Renal pelvis (tissue), 12 donors: ENCODE measurements around the gene XRCC1. TPM values are rescaled to one million over a fixed set of nuclear protein-coding genes. Genes with fewer than 3 reads are reported as not detected.

ENCODE experiments used
- DNase-seq: peaks from one replicate; pipeline ENCODE4 v3.0.0-alpha.2; 2013
- long read RNA-seq, 16 experiments: transcript quantifications; one replicate each; lab custom pipeline, GENCODE V29; 2026
- polyA plus RNA-seq, 3 donors: library from polyadenylated mRNA; unstranded; fragments of 120-200 nt; gene quantifications; one replicate each; pipeline ENCODE4 v1.2.1, GENCODE V29; 2013; ENCODE audit not compliant: insufficient read length in 3 of 3

Gene XRCC1, protein sequence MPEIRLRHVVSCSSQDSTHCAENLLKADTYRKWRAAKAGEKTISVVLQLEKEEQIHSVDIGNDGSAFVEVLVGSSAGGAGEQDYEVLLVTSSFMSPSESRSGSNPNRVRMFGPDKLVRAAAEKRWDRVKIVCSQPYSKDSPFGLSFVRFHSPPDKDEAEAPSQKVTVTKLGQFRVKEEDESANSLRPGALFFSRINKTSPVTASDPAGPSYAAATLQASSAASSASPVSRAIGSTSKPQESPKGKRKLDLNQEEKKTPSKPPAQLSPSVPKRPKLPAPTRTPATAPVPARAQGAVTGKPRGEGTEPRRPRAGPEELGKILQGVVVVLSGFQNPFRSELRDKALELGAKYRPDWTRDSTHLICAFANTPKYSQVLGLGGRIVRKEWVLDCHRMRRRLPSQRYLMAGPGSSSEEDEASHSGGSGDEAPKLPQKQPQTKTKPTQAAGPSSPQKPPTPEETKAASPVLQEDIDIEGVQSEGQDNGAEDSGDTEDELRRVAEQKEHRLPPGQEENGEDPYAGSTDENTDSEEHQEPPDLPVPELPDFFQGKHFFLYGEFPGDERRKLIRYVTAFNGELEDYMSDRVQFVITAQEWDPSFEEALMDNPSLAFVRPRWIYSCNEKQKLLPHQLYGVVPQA
- 10 to 100 TPM; 59.8 to 78.8 (median 71.2) TPM for polyA plus RNA-seq
- long read RNA-seq, donor 1, transcript XRCC1-201 (17 exons, 2,802 nt) = major isoform, 6 of 6 reads
- long read RNA-seq, donor 1, partial matches to known transcripts = 0 of 6 reads
- long read RNA-seq, donor 1, other reads (novel, unspliced or antisense) = 0 of 6 reads
- long read RNA-seq, donor 2, transcript XRCC1-201 (17 exons, 2,802 nt) = major isoform, 12 of 19 reads
- long read RNA-seq, donor 2, partial matches to known transcripts = 5 of 19 reads
- long read RNA-seq, donor 2, other reads (novel, unspliced or antisense) = 0 of 19 reads
- long read RNA-seq, donor 3, partial matches to known transcripts = 19 of 32 reads
- long read RNA-seq, donor 3, other reads (novel, unspliced or antisense) = 10 of 32 reads
- long read RNA-seq, donor 4, transcript XRCC1-201 (17 exons, 2,802 nt) = major isoform, 10 of 10 reads
- long read RNA-seq, donor 4, partial matches to known transcripts = 0 of 10 reads
- long read RNA-seq, donor 4, other reads (novel, unspliced or antisense) = 0 of 10 reads
- long read RNA-seq, donor 5, partial matches to known transcripts = 5 of 5 reads
- long read RNA-seq, donor 5, other reads (novel, unspliced or antisense) = 0 of 5 reads
- long read RNA-seq, donor 6, transcript XRCC1-201 (17 exons, 2,802 nt) = major isoform, 5 of 5 reads
- long read RNA-seq, donor 6, partial matches to known transcripts = 0 of 5 reads
- long read RNA-seq, donor 6, other reads (novel, unspliced or antisense) = 0 of 5 reads
- long read RNA-seq, donor 7, partial matches to known transcripts = 6 of 9 reads
- long read RNA-seq, donor 7, other reads (novel, unspliced or antisense) = 0 of 9 reads
- long read RNA-seq, donor 8, partial matches to known transcripts = 0 of 2 reads
- long read RNA-seq, donor 8, other reads (novel, unspliced or antisense) = 0 of 2 reads
- long read RNA-seq, donor 9, partial matches to known transcripts = 7 of 11 reads
- long read RNA-seq, donor 9, other reads (novel, unspliced or antisense) = 0 of 11 reads
- long read RNA-seq, donor 10, transcript XRCC1-201 (17 exons, 2,802 nt) = major isoform, 6 of 12 reads
- long read RNA-seq, donor 10, partial matches to known transcripts = 5 of 12 reads
- long read RNA-seq, donor 10, other reads (novel, unspliced or antisense) = 0 of 12 reads
- long read RNA-seq, donor 11, partial matches to known transcripts = 5 of 8 reads
- long read RNA-seq, donor 11, other reads (novel, unspliced or antisense) = 0 of 8 reads
- long read RNA-seq, donor 12, transcript XRCC1-201 (17 exons, 2,802 nt) = major isoform, 9 of 20 reads
- long read RNA-seq, donor 12, partial matches to known transcripts = 11 of 20 reads
- long read RNA-seq, donor 12, other reads (novel, unspliced or antisense) = 0 of 20 reads
- long read RNA-seq, donor 13, partial matches to known transcripts = 8 of 11 reads
- long read RNA-seq, donor 13, other reads (novel, unspliced or antisense) = 0 of 11 reads
- long read RNA-seq, donor 14 = 0 reads
- long read RNA-seq, donor 15, transcript XRCC1-201 (17 exons, 2,802 nt) = major isoform, 17 of 91 reads
- long read RNA-seq, donor 15, partial matches to known transcripts = 48 of 91 reads
- long read RNA-seq, donor 15, other reads (novel, unspliced or antisense) = 26 of 91 reads
- long read RNA-seq, donor 16, partial matches to known transcripts = 0 of 4 reads
- long read RNA-seq, donor 16, other reads (novel, unspliced or antisense) = 0 of 4 reads

DNA sequence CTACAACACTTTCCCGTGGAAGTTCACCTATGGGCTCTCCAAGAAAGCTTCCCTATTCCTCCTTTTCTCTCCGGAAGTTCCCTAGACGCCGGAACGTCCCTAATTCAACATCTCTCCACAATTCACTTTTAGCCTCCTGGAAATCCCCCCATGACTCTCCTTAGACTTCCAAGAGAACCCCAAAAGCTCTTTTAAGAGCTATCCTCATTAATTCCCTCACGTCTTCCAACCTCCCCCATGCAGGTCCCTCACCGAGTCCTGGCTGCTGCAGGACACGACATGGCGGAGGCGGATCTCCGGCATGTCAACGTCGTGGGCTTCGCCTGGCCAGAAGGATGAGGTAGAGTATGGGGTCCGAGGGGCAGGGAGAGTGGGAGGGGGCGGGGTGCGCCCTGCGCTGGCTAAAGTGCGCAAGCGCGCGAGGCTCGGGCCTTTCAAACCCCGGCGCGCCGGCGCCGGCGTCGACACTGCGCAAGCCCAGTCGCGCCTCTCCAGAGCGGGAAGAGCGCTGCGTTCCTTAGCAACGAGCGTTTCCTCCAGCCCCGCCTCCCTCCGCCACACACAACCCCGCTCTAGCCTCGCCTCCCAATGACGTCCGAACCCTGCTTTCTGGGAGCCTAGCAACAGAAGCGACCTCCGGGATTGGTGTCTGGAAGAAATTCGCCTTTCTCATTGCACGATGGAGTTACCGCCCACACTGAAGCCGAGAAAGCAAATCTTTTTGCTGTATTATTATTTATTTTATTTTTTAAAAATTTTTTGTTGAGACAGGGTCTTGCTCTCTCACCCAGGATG lies at the start of gene XRCC1, which contains the start of gene PINLYP:
XRCC1 (minus strand) TSS at position 372 of the 795 bp plus-strand sequence; CDS start at position 303, 69 bp downstream.
PINLYP (plus strand) TSS at position 646 of the 795 bp plus-strand sequence. CDS start 1,391 bp downstream, outside the sequence.
- peak; percentile 99 for DNase-seq

- no peak for DNase-seq
Measured at GRCh38 chr19:43624933-43625332, 49.6 kb upstream of the XRCC1 start.

DNA sequence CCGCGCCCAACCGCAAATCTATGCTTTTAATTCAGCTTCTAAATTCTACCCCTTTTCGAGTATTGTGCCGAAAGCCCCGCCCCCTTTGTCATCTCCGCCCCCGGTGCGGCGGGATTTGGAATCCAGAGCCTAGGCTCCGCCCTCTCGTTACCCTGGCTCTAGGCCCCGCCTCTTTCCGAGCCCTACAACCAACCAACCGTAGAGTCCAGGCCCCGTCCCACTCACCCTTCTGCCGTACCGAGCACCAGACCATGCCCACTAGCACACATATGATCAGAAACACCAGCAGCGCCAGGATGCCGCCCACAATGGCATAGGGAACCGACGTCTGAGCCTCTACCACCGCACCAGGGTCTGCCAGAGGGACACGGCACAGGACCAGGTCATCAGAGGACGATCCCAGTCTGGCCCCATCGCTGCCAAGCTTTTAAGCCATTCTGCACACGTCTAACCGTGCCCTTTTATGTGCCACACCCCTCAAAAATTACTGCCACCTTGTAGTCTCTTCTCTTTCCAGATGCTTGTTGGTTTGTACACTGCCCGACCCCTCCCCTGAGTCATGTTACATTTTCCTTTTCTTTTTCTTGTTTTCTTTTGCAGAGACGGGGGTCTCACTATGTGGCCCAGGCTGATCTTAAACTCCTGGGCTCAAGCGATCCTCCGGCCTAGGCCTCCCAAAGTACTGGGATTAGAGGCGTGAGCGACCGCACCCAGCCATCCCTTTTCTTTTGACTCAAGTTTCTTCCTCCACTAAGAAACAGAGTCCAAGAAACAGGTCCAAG lies 48.8 kb upstream of the XRCC1 start:
- no peak for DNase-seq

DNA sequence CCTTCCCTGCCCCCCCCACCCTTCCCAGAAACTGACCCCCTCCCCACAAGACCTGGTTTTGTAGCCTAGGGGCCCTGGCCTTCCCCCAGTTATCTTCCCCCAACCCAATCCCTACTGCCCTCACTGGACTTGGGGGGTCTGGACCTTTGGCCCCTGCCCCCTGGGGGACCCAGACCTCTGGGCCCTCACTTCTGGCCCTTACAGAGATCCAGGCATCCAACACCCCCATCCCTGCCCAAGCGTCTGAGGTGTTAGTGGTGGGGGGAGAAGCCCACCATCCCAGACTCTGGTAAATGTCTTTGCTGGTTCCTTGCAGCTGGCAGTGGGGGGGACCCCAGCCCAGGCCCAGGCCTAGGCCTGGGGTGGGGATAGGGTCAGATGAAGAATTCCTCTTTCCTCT lies 47.6 kb upstream of the XRCC1 start:
- DNase-seq = no peak

DNA sequence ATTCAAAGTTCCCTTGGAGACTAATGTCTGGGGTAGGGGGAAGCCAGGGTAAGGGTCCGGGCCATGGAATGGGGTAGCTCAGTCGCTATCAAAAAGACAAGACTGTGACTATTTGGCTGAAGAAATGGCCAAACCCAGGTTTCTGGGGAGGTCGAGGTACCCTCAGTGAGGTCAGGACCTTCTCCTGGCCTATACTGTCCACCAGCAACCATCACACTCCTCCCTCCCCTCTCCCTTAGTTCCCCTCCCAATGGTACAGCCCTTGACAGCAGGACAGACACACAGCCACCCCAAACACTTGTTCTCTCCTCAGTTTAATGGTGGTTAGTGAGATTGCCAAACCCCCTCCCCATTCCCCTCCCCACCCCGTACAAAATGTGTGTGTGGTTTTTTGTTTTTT lies 46.7 kb upstream of the XRCC1 start:
- DNase-seq = no peak

DNA sequence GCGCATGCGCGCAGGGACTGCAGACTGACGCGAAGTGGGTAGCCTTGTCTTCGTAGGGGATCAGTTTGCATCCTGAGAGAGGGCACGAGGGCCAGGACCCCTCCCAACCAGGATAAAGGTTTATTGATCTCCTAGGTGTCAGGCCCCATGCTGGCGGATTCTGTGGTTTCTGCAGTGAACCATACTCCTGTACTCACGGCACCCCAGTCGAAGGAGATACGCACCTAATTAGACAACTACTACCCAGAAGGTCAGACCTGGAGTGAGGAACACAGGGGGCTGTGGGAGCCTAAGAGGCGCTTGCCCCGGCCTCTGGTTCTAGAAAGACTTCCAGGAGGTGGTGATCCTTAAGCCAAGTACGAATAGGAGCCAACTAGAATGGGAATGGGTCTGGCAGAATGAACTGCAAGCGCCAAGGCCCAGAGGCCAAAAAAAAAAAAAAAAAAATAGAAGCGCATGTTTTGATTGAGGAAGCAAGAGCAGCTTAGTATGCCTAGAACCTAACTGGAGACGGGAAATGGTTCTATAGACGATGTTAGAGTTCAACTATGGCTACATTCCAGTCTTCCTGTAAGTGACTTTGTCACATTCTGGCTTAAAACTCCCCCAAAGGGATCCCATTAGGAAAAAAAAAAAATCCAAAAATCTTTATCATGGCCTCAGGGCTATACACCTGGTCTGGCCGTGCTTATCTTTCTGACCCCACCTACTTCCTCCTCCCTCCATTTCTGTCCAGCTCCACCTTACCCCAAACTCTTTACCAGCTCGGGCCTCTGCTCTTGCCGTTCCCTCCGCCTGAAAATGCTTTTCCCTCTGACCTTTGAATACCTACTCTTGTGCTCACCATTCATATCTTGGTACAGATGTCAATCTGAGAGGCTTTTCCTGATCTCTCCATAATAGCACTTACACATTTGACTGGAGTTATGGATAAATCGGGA lies 45.0 kb upstream of the XRCC1 start:
- DNase-seq = no peak

- DNase-seq = peak; percentile 91
Measured at GRCh38 chr19:43619262-43620060, 44.1 kb upstream of the XRCC1 start, which contains the start of gene ZNF428. ZNF428 (minus strand) TSS chr19:43619629; CDS start chr19:43614304, 5,325 bp downstream.

DNA sequence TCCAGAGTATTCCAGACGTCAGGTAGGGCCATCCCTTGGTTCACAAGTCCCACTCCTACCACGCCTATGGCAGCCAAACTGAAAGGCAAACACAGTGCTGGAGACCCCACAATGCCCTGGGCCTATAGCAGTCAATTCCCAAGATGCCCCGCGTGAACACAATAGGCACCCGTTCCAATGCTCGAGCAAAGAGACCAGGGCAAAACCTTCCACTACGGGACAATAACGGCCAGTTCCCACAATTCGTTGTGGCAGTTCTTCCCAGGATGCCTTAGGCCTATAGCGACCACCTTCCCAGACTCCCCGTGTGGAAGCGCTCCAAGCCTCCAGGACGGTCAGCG lies 43.6 kb upstream of the XRCC1 start:
- DNase-seq = no peak

GRCh38 chr19:43616954-43617353 lies 41.6 kb upstream of the XRCC1 start:
- DNase-seq = no peak

DNA sequence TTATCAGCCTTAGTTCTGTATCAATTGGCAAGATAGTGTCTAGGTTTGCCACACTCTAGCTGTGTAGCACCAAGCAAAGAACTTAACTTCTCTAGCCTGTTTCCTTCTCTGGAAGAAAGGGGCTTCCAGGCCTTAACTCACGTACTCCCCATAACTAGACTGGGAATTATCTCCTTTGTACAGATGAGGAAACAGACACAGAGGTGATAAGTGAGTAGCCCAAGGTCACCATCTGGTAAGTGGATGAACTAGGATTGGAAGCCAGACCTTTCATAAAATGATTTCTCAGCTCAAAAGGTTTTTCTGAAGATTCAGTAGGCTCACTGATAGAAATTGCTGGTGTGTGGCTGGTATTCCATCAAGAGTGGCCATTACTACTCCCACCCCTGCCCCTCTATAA lies 41.0 kb upstream of the XRCC1 start:
- DNase-seq = no peak

- no peak for DNase-seq
Measured at GRCh38 chr19:43612374-43612773, 37.0 kb upstream of the XRCC1 start.

- no peak for DNase-seq
Measured at GRCh38 chr19:43611788-43612187, 36.5 kb upstream of the XRCC1 start, which contains the start of gene SRRM5. SRRM5 (plus strand) TSS chr19:43612088; CDS start chr19:43612122, 34 bp downstream.

DNA sequence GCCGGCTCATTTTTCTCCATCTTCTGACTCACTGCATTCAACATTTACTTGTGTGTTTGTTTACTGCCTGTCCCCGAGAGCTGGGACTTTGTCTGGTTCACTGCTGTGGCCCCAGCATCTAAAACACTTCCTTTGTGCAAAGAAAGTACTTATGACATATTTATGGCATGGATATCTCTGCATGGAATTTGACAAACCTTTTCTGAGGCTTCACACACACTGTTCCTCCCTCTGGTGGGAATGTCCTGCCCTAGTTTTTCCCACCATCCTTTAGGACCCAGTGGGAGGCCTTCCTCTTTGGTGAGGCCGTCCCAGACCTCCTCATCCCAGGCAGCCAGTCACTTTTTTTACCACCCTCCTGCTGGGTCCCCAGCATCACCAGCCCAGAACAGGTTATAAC lies 35.2 kb upstream of the XRCC1 start:
- DNase-seq = no peak

GRCh38 chr19:43609872-43610271 lies 34.5 kb upstream of the XRCC1 start:
- DNase-seq = no peak
